GM12801 (cell line): ENCODE data around the gene ARHGAP36.

Experiments used
- TF ChIP-seq, protein P1 (sequence below): IDR thresholded peaks from one replicate; pipeline ENCODE4 v1.5.1; 2011; ENCODE audit warnings: control low read depth; ENCODE audit not compliant: insufficient read length; ENCODE audit errors: extremely low read depth

The ARHGAP36 gene

DNA sequence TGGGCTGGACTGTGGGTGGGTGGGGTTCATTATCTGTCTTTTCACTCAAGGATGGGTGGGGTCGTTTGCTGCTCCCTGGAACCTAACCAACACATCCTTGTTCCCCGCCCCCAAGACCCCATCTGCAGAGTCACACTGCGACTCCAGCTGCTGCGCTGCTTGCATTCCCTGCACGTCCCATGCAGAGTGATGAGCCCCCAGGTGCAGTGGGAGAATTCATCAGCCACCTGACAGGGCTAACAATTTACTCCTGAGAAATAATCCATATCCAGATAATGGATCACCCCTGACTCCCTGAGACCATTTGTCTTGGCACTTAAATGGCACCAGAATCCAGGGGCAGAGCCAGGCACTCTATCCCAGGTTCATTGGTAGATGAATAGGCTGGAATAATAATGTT is 12.4 kb upstream of the ARHGAP36 start:
- TF ChIP-seq, protein P1, sequence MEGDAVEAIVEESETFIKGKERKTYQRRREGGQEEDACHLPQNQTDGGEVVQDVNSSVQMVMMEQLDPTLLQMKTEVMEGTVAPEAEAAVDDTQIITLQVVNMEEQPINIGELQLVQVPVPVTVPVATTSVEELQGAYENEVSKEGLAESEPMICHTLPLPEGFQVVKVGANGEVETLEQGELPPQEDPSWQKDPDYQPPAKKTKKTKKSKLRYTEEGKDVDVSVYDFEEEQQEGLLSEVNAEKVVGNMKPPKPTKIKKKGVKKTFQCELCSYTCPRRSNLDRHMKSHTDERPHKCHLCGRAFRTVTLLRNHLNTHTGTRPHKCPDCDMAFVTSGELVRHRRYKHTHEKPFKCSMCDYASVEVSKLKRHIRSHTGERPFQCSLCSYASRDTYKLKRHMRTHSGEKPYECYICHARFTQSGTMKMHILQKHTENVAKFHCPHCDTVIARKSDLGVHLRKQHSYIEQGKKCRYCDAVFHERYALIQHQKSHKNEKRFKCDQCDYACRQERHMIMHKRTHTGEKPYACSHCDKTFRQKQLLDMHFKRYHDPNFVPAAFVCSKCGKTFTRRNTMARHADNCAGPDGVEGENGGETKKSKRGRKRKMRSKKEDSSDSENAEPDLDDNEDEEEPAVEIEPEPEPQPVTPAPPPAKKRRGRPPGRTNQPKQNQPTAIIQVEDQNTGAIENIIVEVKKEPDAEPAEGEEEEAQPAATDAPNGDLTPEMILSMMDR, result no peak

DNA sequence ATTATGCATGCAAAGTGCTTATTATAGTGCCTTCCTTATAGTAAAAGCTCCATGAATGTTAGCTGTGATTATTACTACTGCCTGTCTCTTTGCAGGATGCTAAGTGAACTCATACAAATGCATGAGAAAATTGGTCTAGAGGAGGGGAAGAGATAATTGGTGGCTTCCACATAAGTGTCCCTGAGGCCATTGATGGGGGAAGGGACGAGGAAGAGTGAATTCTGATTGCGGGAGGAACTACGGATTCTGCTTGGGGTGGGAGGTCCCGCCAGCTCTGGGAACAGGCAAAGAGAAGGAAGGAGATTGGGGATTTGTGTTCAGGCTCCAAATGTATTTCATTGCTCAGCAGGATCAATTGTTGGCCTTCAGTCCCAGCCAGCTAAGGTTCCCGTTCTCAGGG is 11.6 kb upstream of the ARHGAP36 start:
- TF ChIP-seq, protein P1, result no peak

DNA sequence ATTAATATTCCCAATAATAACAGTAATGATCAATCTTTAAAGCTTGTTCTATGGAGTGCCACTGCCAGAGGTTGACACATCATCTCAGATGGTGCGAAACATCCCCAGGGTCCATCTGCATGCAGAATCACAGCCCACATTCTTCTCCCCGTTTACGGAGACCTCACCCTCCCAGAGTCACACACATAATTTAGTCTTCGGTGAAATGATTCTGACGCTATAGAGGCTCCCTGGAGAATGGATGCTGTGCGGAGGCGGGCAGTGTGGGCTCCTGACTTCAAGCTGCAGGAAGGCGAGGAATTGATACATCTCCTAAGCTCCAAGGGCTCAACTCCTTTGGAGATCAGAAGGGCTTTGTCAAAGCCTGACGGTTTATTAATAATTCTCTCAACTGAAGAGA is 11.0 kb upstream of the ARHGAP36 start:
- TF ChIP-seq, protein P1, result no peak

DNA sequence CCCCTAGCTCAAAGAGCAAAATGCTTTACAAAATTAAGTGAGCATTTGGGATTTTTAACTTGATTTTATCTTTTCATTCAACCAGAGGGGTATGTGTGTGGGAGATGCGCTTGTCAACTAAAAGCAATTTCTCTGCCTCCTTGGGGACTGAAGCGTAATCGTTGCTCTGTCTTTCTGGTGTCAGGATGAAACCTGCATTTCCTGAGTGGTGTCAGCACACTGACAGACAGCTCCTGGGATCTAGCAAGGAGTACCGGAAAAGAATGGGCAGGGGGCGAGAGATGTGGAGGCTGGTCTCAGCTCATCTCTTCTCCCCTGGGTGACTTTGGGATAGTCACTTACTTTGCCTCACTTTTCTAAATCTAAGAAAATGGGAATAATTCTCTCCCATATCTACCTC is 5.1 kb upstream of the ARHGAP36 start:
- TF ChIP-seq, protein P1, result no peak

DNA sequence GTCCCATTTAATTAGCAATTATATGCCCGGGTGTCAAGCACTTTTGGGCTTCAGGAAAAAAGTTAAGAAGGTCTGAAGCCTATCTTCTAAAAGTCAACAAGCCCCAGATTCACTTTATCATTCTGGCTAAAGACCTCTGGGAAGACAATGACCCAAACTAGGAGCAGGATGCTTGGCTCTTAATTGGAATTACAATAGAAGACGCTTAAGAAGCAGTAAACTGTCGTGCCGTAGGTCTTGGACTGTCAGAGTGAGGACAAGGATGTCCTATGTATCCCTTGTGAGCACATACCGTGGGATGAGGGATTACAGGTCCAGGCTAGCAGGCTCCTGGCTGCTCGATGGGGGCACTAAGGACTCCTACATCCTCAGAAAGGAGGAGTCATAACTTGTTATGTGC is 3.2 kb upstream of the ARHGAP36 start:
- TF ChIP-seq, protein P1, result no peak

DNA sequence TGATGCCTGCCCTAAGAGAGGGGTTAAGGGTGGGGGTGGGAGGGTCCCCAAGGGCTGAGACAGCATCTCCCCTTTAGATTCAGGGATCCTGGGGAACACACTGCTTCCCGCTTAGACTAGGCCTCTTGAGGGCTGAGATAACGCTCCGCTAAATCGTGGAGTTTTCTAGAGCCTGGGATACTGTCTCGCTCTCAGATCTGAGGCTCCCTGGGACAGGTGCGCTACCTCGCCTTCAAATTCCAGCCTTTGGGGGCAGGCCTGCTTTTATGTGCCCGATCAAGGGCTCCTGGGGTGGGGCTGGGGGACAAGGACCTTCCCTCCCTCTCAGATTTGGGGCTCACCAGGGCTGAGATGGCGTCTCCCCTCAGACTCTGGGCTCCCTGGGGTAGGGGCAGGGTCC is 440 bp upstream of the ARHGAP36 start:
- TF ChIP-seq, protein P1, result no peak

DNA sequence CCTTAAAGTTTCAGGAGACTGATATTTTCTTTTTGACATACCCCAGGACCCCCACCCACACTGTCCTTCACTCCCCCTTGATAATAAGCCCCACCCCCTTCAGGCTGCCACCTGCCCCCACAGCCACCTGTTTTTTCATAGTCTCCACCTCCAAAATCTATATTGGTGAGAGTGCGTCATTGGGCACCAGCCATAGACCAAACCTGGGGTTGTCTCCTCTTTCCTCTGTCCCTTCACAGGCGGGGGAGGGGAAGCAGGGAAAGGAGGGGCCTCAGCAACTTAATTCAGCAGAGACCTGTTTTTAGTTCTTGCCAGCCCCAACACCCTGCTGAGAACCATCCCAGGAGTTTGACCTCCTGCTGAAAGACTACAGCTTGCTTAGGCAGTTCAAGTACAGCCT is 1.1 kb downstream of the ARHGAP36 start:
- TF ChIP-seq, protein P1, result no peak

DNA sequence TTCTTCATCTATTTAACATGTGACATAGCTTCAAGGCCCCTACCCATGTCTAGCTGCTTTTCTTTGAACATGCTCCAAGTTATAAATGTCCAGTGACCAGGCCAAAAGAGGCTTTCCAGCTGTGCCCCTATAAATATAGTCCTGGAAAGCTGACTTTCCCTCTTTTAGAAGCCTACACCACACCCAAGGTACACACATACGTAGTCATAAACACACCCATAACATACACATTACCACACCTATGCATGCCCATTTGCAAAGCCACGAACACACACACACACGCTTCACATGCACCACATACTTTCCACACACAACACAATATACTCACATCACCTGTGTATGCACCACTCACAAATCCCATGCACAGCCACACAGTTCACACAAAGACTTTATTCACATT is 2.0 kb downstream of the ARHGAP36 start:
- TF ChIP-seq, protein P1, result no peak
